H1 (cell line): Measurements from ENCODE around the gene ZNF2. TPM values are rescaled to one million over a fixed set of nuclear protein-coding genes. Genes with fewer than 3 reads are reported as not detected.

Source experiments
- CTCF ChIA-PET: fragments of 300-600 bp; sonication (Branson Sonifier 250); formaldehyde crosslinking; loops from one replicate; lab custom pipeline; 2021; ENCODE audit not compliant: partially characterized antibody; lab: Charles Lee
- POLR2A ChIA-PET: fragments of 300-600 bp; sonication (Branson Sonifier 250); formaldehyde crosslinking; loops from one replicate; lab custom pipeline; 2021; ENCODE audit warnings: inconsistent platforms; ENCODE audit not compliant: partially characterized antibody; lab: Charles Lee
- DNase-seq, 2 experiments: peaks; one replicate each; pipeline versions ENCODE4 v3.0.0 to v3.0.0-alpha.2; 2010 to 2022; ENCODE audit warnings: low spot score in 2 of 2, low read depth in 1 of 2, mixed read lengths in 1 of 2
- FAIRE-seq: peaks from 2 replicates; lab custom pipeline; 2011; peaks lifted over from hg19 to GRCh38; lab: Jason Lieb, UNC
- H2AFZ ChIP-seq: 2 replicates; pipeline ENCODE4 v1.8.1; 2012; ENCODE audit warnings: low read length, inconsistent platforms
- H2AK5ac ChIP-seq: 2 replicates; pipeline ENCODE4 v1.6.1; 2013; ENCODE audit warnings: low read depth, low read length
- H2BK120ac ChIP-seq: replicated peaks from 2 replicates; pipeline ENCODE3; 2013; ENCODE audit warnings: low read depth, low read length, inconsistent platforms
- H2BK12ac ChIP-seq: 2 replicates; pipeline ENCODE4 v1.6.1; 2013; ENCODE audit warnings: low read depth, low read length
- H2BK15ac ChIP-seq: 2 replicates; pipeline ENCODE4 v1.6.1; 2013; ENCODE audit warnings: low read length
- H2BK20ac ChIP-seq: 2 replicates; pipeline ENCODE4 v1.6.1; 2013; ENCODE audit warnings: low read length
- H2BK5ac ChIP-seq: 2 replicates; pipeline ENCODE4 v1.6.1; 2013; ENCODE audit warnings: low read depth, low read length
- H3K14ac ChIP-seq: 2 replicates; pipeline ENCODE4 v1.6.1; 2013; ENCODE audit warnings: inconsistent platforms; ENCODE audit not compliant: insufficient read length
- H3K18ac ChIP-seq: 2 replicates; pipeline ENCODE4 v1.6.1; 2013; ENCODE audit warnings: low read length; ENCODE audit errors: extremely low read depth
- H3K23ac ChIP-seq: 2 replicates; pipeline ENCODE4 v1.6.1; 2013; ENCODE audit warnings: inconsistent platforms; ENCODE audit not compliant: insufficient read length
- H3K23me2 ChIP-seq: 2 replicates; pipeline ENCODE4 v1.6.1; 2013; ENCODE audit warnings: low read depth, low read length
- H3K27ac ChIP-seq: 2 replicates; pipeline ENCODE4 v1.6.1; 2011; ENCODE audit warnings: low read depth, low read length, inconsistent platforms
- H3K27me3 ChIP-seq, 4 experiments: replicated peaks in 1 of 4; 1 replicate in 1 of 4; 2 replicates in 3 of 4; pipeline versions ENCODE4 v1.6.1 to v1.8.1; 2011 to 2013; ENCODE audit warnings: low read length in 3 of 4, mild to moderate bottlenecking in 3 of 4, inconsistent platforms in 2 of 4, mixed read lengths in 2 of 4, moderate library complexity in 1 of 4; ENCODE audit not compliant: control insufficient read depth in 3 of 4, insufficient read depth in 3 of 4; ENCODE audit errors: extremely low read depth in 1 of 4
- H3K36me3 ChIP-seq, 4 experiments: 2 replicates each; pipeline versions ENCODE4 v1.6.1 to v1.8.1; 2011 to 2013; ENCODE audit warnings: mild to moderate bottlenecking in 4 of 4, low read length in 3 of 4, moderate library complexity in 2 of 4, control low read depth in 1 of 4, inconsistent platforms in 1 of 4; ENCODE audit not compliant: insufficient read depth in 4 of 4, control insufficient read depth in 2 of 4
- H3K4ac ChIP-seq: replicated peaks from 2 replicates; pipeline ENCODE3; 2013; ENCODE audit warnings: low read length, low read depth, mixed read lengths, inconsistent platforms; ENCODE audit not compliant: insufficient read length
- H3K4me1 ChIP-seq, 4 experiments: replicated peaks in 1 of 4; 1 replicate in 1 of 4; 2 replicates in 3 of 4; pipeline versions ENCODE4 v1.6.1 to v1.8.1; 2011 to 2013; ENCODE audit warnings: low read length in 3 of 4, inconsistent platforms in 2 of 4, mixed read lengths in 1 of 4; ENCODE audit not compliant: insufficient read depth in 4 of 4, control insufficient read depth in 3 of 4
- H3K4me2 ChIP-seq, 2 experiments: 2 replicates each; pipeline versions ENCODE4 v1.6.1 to v1.8.1; 2011 to 2013; ENCODE audit warnings: low read depth in 2 of 2, low read length in 2 of 2, control low read depth in 1 of 2, inconsistent platforms in 1 of 2, mild to moderate bottlenecking in 1 of 2; ENCODE audit not compliant: insufficient read depth in 1 of 2
- H3K4me3 ChIP-seq, 4 experiments: fragments of 200-600, 300-600 bp in 1 of 4; sonication (generic), shearing (Covaris generic), sonication (Bioruptor Twin) in 1 of 4; 2 replicates each; pipeline versions ENCODE4 v1.5.1 to v1.8.1; 2011 to 2016; ENCODE audit warnings: low read length in 4 of 4, low read depth in 3 of 4, control low read depth in 2 of 4, inconsistent platforms in 2 of 4, mild to moderate bottlenecking in 2 of 4, mixed read lengths in 1 of 4, moderate library complexity in 1 of 4; ENCODE audit not compliant: insufficient read depth in 2 of 4; ENCODE audit errors: extremely low read depth in 1 of 4
- H3K56ac ChIP-seq: replicated peaks from 2 replicates; pipeline ENCODE3; 2013; ENCODE audit warnings: low read depth, mild to moderate bottlenecking, mixed read lengths, low read length, inconsistent platforms; ENCODE audit not compliant: insufficient read length
- H3K79me1 ChIP-seq: 2 replicates; pipeline ENCODE4 v1.6.1; 2013; ENCODE audit warnings: low read depth, low read length, control low read depth
- H3K79me2 ChIP-seq, 2 experiments: 2 replicates each; pipeline versions ENCODE4 v1.6.1 to v1.8.1; 2012 to 2013; ENCODE audit warnings: low read length in 2 of 2, mild to moderate bottlenecking in 2 of 2, inconsistent platforms in 1 of 2; ENCODE audit not compliant: insufficient read depth in 2 of 2, control insufficient read depth in 1 of 2
- H3K9ac ChIP-seq, 4 experiments: replicated peaks in 1 of 4; 1 replicate in 1 of 4; 2 replicates in 3 of 4; pipeline versions ENCODE4 v1.6.1 to v1.8.1; 2011 to 2013; ENCODE audit warnings: low read depth in 3 of 4, low read length in 3 of 4, control low read depth in 2 of 4, mild to moderate bottlenecking in 2 of 4, moderate library complexity in 2 of 4, inconsistent platforms in 1 of 4; ENCODE audit errors: extremely low read depth in 1 of 4
- H3K9me3 ChIP-seq, 2 experiments: 2 replicates each; pipeline versions ENCODE4 v1.6.1 to v1.8.1; 2012 to 2013; ENCODE audit warnings: mild to moderate bottlenecking in 2 of 2, moderate library complexity in 2 of 2, control low read depth in 1 of 2, inconsistent platforms in 1 of 2, low read depth in 1 of 2, low read length in 1 of 2, mixed read lengths in 1 of 2; ENCODE audit not compliant: insufficient read depth in 2 of 2
- H4K20me1 ChIP-seq, 2 experiments: replicated peaks in 1 of 2; 2 replicates each; pipeline versions ENCODE3 to v1.8.1; 2011 to 2013; ENCODE audit warnings: inconsistent platforms in 2 of 2, low read length in 2 of 2, mild to moderate bottlenecking in 1 of 2; ENCODE audit not compliant: insufficient read depth in 2 of 2, control insufficient read depth in 1 of 2
- H4K5ac ChIP-seq: 2 replicates; pipeline ENCODE4 v1.6.1; 2013; ENCODE audit warnings: low read length, low read depth, mixed read lengths, inconsistent platforms; ENCODE audit not compliant: insufficient read length
- H4K8ac ChIP-seq: 2 replicates; pipeline ENCODE4 v1.8.0; 2013; ENCODE audit warnings: mild to moderate bottlenecking, moderate library complexity, low read length, inconsistent platforms; ENCODE audit not compliant: insufficient read depth; ENCODE audit errors: extremely low read depth
- H4K91ac ChIP-seq: replicated peaks from 2 replicates; pipeline ENCODE3; 2013; ENCODE audit warnings: low read length, mixed read lengths, inconsistent platforms; ENCODE audit not compliant: insufficient read length
- ATF2 ChIP-seq: IDR thresholded peaks from 2 replicates; pipeline ENCODE4 v1.6.1; 2012; ENCODE audit warnings: low read length, inconsistent platforms
- BACH1 ChIP-seq: IDR thresholded peaks from 2 replicates; pipeline ENCODE4 v1.6.1; 2012; ENCODE audit warnings: low read length, improper control_type of control experiment
- CBX8 ChIP-seq: fragments of 300-800, 300-1000 bp; sonication (generic); IDR thresholded peaks from 2 replicates; pipeline ENCODE4 v1.7.1; 2016; ENCODE audit warnings: low read depth, low read length, borderline replicate concordance
- CHD2 ChIP-seq: IDR thresholded peaks from 2 replicates; pipeline ENCODE4 v1.6.1; 2012; ENCODE audit warnings: low read length, improper control_type of control experiment
- EGR1 ChIP-seq: IDR thresholded peaks from 2 replicates; pipeline ENCODE4 v1.6.1; 2011; ENCODE audit warnings: low read depth, low read length, borderline replicate concordance
- GABPA ChIP-seq: IDR thresholded peaks from 2 replicates; pipeline ENCODE4 v1.6.1; 2011; ENCODE audit warnings: mild to moderate bottlenecking, low read length, moderate library complexity, borderline replicate concordance; ENCODE audit not compliant: insufficient read depth
- JUN ChIP-seq: IDR thresholded peaks from 2 replicates; pipeline ENCODE4 v1.6.1; 2011; ENCODE audit warnings: low read depth, mild to moderate bottlenecking, improper control_type of control experiment, low read length
- MAFK ChIP-seq: IDR thresholded peaks from 2 replicates; pipeline ENCODE4 v1.6.1; 2012; ENCODE audit warnings: low read depth, mild to moderate bottlenecking, improper control_type of control experiment, low read length
- MAX ChIP-seq: IDR thresholded peaks from 2 replicates; pipeline ENCODE4 v1.6.1; 2012; ENCODE audit warnings: inconsistent platforms
- PHF8 ChIP-seq: fragments of 200-600 bp; sonication (generic); conservative IDR thresholded peaks from 2 replicates; pipeline ENCODE4 v1.7.1; 2012; ENCODE audit warnings: low read depth, mild to moderate bottlenecking, inconsistent platforms, low read length, moderate library complexity
- RNF2 ChIP-seq: fragments of 200-900, 300-1000 bp; sonication (generic); IDR thresholded peaks from 2 replicates; pipeline ENCODE4 v1.7.1; 2016; ENCODE audit warnings: borderline replicate concordance, low read depth, mild to moderate bottlenecking, antibody characterized with exemption, low read length; ENCODE audit not compliant: poor library complexity, severe bottlenecking; ENCODE audit errors: missing control alignments
- SP2 ChIP-seq: IDR thresholded peaks from 2 replicates; pipeline ENCODE4 v1.6.1; 2012; ENCODE audit warnings: mild to moderate bottlenecking, low read length, inconsistent platforms
- YY1 ChIP-seq: IDR thresholded peaks from 2 replicates; pipeline ENCODE4 v1.6.1; 2011; ENCODE audit warnings: low read depth, mild to moderate bottlenecking, low read length
- WGBS, 2 experiments: shearing (Covaris generic) in 1 of 2; methylation state at CpG; one replicate each; pipeline versions ENCODE4 v1.1.6 to v1.1.7; 2013 to 2015; ENCODE audit warnings: low lambda C conversion rate in 2 of 2, mixed read lengths in 2 of 2, inconsistent platforms in 1 of 2, low coverage in 1 of 2, missing lambda C conversion rate in 1 of 2; ENCODE audit not compliant: insufficient replicate concordance in 2 of 2, insufficient coverage in 1 of 2, insufficient read length in 1 of 2; ENCODE audit errors: extremely low coverage in 1 of 2, missing lambda C conversion rate in 1 of 2; 5-methylcytosine and 5-hydroxymethylcytosine counted together
- polyA plus RNA-seq, 7 experiments: library from polyadenylated mRNA; depleted of rRNA in 3 of 7; stranded (reverse) in 5 of 7; unstranded in 2 of 7; fragments of >200 nt in 5 of 7; fragments of 200-250 nt in 2 of 7; gene quantifications; 1 replicate in 5 of 7; 2 replicates in 1 of 7; 4 replicates in 1 of 7; pipeline versions ENCODE4 v1.2.1 to v1.2.3, GENCODE V29; 2011 to 2013; ENCODE audit warnings: missing spikeins in 2 of 7, mixed read lengths in 2 of 7
- total RNA-seq: library from RNA; stranded (reverse); fragmentation: NEBNext Ultra II Directional; extraction: Animal tissue kit (Norgen Biotek cat#: 25700); gene quantifications from 2 replicates; pipeline ENCODE4 v1.2.1, GENCODE V29; 2021

Gene ZNF2
- total and polyA plus RNA-seq, 2 of the 8 experiments (the other 6 are each of a cell fraction or from before 2014, with no cell fraction given), result 1.3 to 3.0 TPM

- Histone ChIP-seq H2BK120ac (no peak overlapping the region), H3K18ac (no peak overlapping the region), H3K36me3 (peaks cover 0 to 21% (median 4%) of the 10 kb centered on the region in 4 experiments; a peak in 5 of 8 replicates), H3K79me1 (no peaks in the 10 kb centered on the region), H4K8ac (no peak overlapping the region), H4K20me1 (no peaks in the 10 kb centered on the region), H3K27ac (no peak overlapping the region), H4K5ac (no peak overlapping the region), H3K4me1 (no peaks in the 10 kb centered on the region), H3K27me3 (peaks cover 0 to 1% (median 0%) of the 10 kb centered on the region in 4 experiments; a peak in 1 of 7 replicates), H2AK5ac (no peak overlapping the region), H3K9me3 (peaks cover 61 to 83% of the 10 kb centered on the region in 2 experiments), H2BK15ac (no peak overlapping the region), H3K23ac (no peak overlapping the region), H3K9ac (no peak overlapping the region), H2AFZ (no peak overlapping the region), H3K23me2 (no peaks in the 10 kb centered on the region), H2BK12ac (no peak overlapping the region), H2BK20ac (no peak overlapping the region), H3K4me3 (no peak overlapping the region), H4K91ac (no peak overlapping the region), H3K79me2 (no peaks in the 10 kb centered on the region), H3K4me2 (no peak overlapping the region), H2BK5ac (no peak overlapping the region), H3K56ac (no peak overlapping the region), H3K14ac (no peak overlapping the region), H3K4ac (no peak overlapping the region)
- CTCF ChIA-PET, result interaction anchor here (0.8 kb wide), 1 partner anchor 29 kb away, joined by 3 read pairs; no protein-coding TSS in a partner anchor
- 84% methylated on average over 2 of the region's 2 CpGs; no CpG with 5 or more reads in 1 of the 2 experiments for WGBS, 2 experiments
- DNase-seq, result no peak
- POLR2A ChIA-PET, result no interaction called here
- no peak for FAIRE-seq
- no peak for TF ChIP-seq CBX8
- no peak for TF ChIP-seq YY1
- no peak for TF ChIP-seq GABPA
- TF ChIP-seq EGR1, result no peak
- TF ChIP-seq MAX, result no peak
- no peak for TF ChIP-seq CHD2
- no peak for TF ChIP-seq JUN
- no peak for TF ChIP-seq RNF2
- no peak for TF ChIP-seq PHF8
- TF ChIP-seq BACH1, result no peak
- no peak for TF ChIP-seq ATF2
- TF ChIP-seq SP2, result no peak
- TF ChIP-seq MAFK, result no peak
Observed at GRCh38 chr2:95143838-95144237, 21.8 kb upstream of the ZNF2 start.
